ENCODE results near the gene RFX1.

RFX1 gene

DNA sequence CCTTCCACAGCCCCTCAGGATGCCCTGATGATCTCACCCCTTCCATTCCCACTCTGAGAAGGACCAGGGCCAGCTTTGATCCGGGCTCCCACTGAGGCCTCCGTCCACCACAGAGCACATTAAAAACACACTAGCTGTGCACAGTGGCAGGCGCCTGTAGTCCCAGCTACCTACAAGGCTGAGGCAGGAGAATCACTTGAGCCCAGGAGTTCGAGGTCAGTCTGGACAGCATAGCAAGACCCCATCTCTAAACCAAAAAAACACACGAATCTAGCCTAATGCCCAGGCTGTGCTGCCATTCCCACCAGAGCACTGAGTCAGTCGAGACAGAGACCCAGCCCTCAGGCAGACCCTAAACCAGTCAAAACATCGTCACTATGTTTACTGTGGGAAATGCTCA is 14.1 kb downstream of the RFX1 start:
- H3K27ac ChIP-seq, result no peak overlapping the region
- TF ChIP-seq, protein P1, sequence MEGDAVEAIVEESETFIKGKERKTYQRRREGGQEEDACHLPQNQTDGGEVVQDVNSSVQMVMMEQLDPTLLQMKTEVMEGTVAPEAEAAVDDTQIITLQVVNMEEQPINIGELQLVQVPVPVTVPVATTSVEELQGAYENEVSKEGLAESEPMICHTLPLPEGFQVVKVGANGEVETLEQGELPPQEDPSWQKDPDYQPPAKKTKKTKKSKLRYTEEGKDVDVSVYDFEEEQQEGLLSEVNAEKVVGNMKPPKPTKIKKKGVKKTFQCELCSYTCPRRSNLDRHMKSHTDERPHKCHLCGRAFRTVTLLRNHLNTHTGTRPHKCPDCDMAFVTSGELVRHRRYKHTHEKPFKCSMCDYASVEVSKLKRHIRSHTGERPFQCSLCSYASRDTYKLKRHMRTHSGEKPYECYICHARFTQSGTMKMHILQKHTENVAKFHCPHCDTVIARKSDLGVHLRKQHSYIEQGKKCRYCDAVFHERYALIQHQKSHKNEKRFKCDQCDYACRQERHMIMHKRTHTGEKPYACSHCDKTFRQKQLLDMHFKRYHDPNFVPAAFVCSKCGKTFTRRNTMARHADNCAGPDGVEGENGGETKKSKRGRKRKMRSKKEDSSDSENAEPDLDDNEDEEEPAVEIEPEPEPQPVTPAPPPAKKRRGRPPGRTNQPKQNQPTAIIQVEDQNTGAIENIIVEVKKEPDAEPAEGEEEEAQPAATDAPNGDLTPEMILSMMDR (conservative IDR thresholded peaks at IDR 0.05), result no peak
- TF ChIP-seq ZFX (IDR thresholded peaks at IDR 0.05), result no peak

DNA sequence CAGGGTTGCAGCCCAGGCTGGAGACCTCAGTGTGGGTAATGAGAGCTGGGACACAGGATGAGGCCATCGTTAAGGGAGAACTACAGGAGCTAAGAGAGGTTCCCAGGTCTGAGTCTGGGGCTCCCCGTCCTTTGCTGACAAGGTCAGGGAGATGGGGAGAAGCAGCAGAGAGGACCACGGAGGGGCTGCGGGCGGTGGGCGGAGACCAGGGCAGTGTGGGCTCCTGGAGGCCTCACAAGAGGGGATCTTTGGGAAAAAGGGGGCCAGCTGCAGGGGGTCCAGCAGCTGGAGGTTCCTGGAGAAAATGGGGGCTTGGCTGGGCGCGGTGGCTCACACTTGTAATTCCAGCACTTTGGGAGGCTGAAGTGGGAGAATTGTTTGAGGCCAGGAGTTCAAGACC is 16.0 kb downstream of the RFX1 start:
- no peak overlapping the region for H3K27ac ChIP-seq
- TF ChIP-seq, protein P1 (conservative IDR thresholded peaks at IDR 0.05), result no peak
- TF ChIP-seq ZFX (IDR thresholded peaks at IDR 0.05), result no peak

DNA sequence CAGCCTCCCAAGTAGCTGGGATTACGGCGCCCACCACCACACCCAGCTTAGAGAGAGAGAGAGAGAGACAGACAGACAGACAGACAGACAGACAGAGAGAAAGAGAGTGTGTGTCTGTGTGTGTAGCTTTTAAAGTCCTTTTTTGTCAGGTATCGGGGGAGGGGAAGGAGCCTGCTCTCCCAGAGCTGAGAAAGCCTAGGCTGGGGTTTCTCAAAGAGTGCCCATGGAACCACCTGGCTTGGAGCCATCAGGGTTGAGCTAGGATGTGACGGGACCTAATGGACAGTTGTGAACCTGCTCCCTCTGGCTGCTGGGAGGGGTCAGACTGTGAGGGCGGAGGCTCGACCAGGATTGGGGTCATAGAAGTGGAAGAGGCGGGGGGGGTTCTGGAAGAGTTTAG is 16.6 kb downstream of the RFX1 start:
- H3K27ac ChIP-seq, result peak overlapping the region; percentile 89
- no peak for TF ChIP-seq ZFX (IDR thresholded peaks at IDR 0.05)
- TF ChIP-seq, protein P1 (conservative IDR thresholded peaks at IDR 0.05), result no peak

DNA sequence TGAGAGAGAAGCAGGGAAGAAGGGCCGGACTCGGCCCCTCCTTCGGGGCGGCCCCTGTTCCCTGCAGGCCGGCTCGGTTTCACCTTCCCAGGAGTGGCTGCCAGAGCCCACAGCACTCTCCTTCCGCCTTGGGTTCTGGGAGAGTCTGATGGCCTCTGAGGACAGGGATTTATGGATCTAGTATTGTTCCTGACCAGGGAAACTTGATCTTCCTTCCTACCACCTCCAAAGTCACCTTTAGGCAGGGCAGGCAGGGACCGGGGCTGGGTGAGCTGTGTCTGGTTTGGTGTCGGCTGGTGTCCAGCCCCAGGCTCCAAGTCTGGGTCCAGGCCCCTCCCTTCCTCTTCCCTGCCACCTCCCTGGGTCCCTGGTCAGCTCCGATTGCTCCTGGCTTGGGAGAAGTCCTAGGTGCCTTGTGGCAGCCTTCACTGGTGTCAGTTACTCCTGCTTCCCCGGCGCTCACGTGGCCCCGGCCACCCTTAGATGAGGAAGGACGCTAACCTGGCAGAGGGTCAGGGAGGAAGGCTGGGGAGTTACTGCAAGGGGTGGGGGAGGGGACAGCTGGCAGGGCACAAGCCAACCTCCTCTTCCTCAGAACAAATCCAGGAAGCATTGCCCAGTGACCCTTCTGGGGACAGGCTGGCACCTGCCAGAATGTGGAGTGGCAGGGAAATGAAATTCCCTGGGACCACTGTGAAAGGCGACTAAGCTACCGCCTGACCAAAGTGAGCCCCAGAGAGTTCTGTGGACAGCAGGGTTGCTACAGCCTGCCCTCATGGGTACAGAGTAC is 18.8 kb downstream of the RFX1 start:
- TF ChIP-seq ZFX (IDR thresholded peaks at IDR 0.05), result no peak
- TF ChIP-seq, protein P1 (conservative IDR thresholded peaks at IDR 0.05), result no peak
- peak overlapping the region; percentile 89 for H3K27ac ChIP-seq

DNA sequence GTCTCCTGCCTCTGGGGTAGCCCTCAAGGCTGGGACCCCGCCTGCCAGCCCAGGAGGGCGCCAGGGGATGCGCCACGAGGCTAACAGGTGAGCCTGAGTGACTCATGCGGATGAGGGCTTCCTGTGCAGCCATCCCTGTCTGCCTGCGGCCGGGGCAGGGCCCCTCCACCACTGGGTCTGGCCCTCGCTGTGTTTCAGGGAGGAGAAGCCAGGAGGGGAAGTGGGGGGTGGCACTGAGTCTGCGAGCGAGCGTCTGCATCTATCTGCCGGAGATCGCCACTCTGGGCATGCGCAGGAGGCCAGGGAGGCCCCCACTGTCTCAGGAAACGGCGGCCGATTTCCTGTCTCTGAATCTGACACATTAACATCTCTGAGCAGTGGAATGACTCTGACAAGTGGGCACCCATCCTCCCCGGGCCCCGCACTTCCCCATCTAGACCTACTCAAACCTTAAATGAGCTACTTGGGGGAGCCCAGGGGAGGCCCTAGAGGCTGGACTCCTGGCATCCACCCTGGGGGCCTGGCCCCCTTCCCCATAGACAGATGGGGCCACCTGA is 19.7 kb downstream of the RFX1 start:
- H3K27ac ChIP-seq, result peak overlapping the region; percentile 89
- no peak for TF ChIP-seq ZFX (IDR thresholded peaks at IDR 0.05)
- TF ChIP-seq, protein P1 (conservative IDR thresholded peaks at IDR 0.05), result no peak

DNA sequence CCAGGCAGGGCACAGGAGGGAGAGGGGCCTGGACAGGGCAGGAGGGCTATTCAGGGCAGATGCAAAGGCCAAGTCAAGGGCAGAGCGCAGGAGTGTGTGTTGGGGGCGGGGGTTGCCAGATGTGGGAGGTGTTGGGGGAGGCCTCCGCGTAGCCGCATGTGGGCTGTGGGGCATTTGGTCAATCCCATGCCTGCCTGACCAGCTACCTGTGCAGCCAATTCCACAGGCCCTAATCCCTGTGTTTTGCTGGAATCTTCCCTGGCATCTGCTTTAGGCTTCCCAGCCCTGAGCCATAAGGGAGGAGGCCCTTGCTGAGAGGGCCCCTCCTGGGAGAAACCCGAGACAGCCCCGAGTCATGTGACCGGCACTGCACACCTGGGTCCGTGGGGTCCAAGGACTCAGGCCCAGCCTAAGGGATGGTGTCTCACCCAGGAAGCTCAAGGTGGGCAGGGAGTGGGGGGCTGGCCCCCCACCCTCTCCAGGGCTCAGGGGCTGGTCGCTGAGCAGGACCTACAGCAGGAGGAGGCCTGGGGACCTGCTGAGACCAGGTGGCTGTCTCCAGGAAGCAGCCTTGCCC is 20.3 kb downstream of the RFX1 start:
- TF ChIP-seq, protein P1 (conservative IDR thresholded peaks at IDR 0.05), result no peak
- no peak for TF ChIP-seq ZFX (IDR thresholded peaks at IDR 0.05)
- H3K27ac ChIP-seq, result peak overlapping the region; percentile 89
